T1000 (cell line): Measurements from ENCODE around the gene PDHA1.

ENCODE experiments used
- DNase-seq: peaks from one replicate; lab custom pipeline; 2025; ENCODE audit warnings: mixed read lengths; lab: John Stamatoyannopoulos, UW

PDHA1 gene

DNA sequence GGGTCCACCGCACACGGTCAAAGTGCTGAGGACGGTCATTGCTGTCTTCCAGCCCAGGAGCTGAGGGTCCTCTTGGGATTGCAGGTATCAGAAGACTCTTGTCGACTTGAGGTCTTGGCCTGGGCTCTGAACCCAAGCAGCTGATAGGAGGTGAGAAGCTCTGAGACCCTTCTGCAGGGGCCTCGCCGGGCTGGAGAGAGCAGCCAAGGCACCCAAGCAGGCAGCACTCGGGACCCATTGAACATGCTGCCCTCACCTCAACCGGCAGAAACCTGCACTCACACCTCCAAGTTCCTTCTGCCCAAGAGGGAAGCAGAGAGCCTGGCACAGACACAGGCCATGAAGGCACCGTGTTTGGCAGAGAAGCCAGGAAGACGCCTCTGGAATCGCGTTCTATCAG is 34.1 kb downstream of the PDHA1 start:
- DNase-seq = no peak

DNA sequence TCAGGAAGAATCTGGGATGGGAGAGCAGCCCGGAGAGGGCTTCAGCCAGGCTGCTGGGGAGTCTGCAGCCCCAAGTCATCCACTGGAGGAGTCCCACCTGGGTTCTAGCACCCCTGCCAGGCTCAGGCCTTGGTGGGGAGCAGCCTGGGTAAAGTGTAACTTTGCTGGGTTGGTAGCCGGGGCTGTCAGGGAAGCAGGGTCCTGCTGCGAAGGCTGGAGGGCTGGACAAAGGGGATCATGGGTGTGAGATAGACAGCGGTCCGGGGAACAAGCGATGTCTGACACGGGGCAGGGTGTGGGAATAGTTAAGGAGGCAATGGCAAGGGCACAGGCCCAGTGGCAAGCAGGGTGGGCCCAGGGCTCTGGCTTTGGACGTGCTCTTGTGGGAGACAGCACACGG is 37.6 kb downstream of the PDHA1 start:
- DNase-seq = no peak

- no peak for DNase-seq
Observed at GRCh38 chrX:19382555-19383145, 38.9 kb downstream of the PDHA1 start.

- DNase-seq = no peak
Observed at GRCh38 chrX:19386679-19387078, 43.0 kb downstream of the PDHA1 start.

DNA sequence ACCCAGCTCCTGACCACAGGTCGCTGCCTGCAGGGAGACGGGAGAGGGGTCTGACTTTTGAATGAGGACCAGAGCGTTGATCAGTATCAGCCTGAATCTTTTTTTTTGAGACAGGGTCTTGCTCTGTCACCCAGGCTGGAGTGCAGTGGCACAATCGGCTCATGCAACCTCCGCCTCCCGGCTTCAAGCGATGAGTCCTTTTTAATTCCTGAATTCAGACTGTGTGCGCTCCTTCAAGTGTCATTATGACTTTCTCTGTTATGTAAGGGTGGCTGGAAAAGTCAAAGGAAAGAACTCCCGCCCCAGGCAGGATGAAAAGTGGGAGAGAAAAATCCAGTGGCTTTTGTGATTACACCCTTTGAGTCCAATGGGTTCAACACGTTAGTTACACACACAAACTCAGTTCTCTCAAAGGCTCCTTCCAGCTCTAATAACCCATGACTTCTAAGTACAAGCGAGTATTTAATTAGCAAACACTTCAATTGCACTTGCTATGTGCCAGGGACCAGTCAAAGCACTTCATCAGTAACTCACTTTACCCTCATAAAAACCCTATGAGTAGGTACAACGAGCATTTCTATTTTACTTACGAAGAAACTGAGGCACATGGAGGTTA is 44.4 kb downstream of the PDHA1 start:
- DNase-seq = no peak

GRCh38 chrX:19388741-19389140 is 45.0 kb downstream of the PDHA1 start:
- DNase-seq = no peak

DNA sequence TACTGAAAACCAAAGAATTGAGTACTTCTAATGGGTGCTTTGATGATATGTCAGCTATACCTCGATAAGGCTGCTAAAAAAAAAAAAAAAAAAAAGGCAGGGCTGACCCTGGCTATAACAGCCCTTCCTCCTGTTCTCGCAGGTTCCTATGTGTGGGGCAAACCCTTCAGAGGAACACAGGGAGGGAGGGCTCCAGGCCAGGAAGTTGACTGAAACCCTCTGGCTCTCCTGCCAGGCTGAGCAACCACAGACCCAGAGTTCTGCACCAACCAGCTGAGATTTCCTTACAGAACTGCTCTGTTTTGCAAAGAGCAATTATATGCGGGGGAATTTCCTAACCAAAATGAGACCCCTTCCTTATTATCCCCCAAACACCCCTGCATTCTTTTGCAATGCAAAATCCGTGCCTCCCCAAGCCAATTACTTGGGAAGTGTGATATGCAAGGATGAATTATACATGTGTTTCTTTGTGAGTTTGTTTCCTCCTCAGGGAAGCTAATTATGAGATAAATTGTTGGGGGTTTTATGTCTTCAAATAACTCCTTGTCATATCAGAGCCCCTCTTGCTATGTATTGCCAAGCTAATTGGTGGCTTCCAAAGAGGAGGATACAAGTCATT is 45.6 kb downstream of the PDHA1 start:
- DNase-seq = no peak

DNA sequence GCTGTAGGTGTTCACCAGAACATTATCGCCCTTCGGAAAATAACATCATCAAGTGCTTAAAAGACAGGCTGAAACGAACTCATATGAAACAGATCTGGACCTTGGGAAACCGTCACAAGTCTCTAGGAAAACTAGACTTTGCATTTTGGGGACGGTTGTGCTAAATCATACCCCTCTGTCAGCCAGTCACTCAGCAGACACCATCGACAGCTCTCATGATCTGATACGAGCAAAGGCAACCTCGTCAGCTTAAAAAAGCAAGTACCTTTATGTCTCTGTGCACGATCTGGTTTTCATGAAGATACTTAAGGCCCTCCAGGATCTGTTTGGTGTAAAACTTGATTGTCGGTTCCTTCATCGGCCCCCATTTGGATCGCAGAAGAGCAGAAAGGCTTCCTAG is 48.4 kb downstream of the PDHA1 start:
- no peak for DNase-seq

DNA sequence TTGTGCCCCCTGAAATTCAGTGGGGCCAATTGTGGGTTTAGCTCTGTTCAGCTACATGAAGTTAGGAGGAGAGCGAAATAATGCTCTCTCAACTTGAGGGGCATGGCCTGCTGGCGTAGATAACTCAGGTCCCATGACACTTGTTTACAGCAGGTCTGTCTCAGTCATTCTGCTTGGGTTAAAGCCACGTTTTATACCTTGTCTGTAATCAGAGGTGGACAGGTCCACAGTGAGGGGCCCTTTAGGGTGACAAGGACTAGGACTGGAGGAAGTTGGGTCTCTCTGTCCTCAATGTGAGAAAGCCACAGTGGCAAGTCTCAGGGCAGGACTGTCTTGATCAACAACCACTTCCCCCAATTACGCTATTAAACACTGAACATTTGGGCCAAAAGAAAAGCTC is 49.0 kb downstream of the PDHA1 start:
- DNase-seq = no peak

DNA sequence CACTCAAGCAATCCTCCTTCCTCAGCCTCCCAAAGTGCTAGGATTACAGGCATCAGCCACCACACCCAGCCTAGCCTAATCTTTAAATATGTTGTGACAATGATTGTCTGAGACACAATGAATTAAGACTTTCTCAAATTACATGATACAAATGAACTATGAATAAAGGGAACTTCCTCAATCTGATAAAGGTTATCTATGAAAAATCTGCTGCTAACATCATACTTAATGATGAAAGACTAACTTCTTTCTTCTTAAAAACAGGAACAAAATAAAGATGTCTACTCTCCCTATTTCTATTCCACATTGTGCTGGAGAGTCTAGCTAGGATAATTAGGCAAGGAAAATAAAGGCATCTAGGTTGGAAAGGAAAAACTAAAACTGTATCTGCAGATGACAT is 60.0 kb downstream of the PDHA1 start:
- DNase-seq = no peak

- DNase-seq = no peak
Observed at GRCh38 chrX:19410259-19410658, 66.5 kb downstream of the PDHA1 start.
